Heart right ventricle (tissue), 16 donors: ENCODE results near the gene ZNF503. TPM values are rescaled to one million over a fixed set of nuclear protein-coding genes. Genes with fewer than 3 reads are reported as not detected.

Source experiments
- ATAC-seq, 8 donors: fragments of 200-7000 bp; cut with Tn5 transposase; one replicate each; pipeline ENCODE4 v1.9.1; 2020; ENCODE audit warnings: mild to moderate bottlenecking in 8 of 8, moderate library complexity in 8 of 8, moderate number of reproducible peaks in 1 of 8
- DNase-seq, 2 donors: peaks; one replicate each; pipeline ENCODE4 v3.0.0-alpha.2; 2020
- H3K27ac ChIP-seq, 10 donors: fragments of 200-600 bp; sonication (generic) in 2 of 10; one replicate each; pipeline versions ENCODE4 v1.5.0 to v1.8.0; 2020 to 2022; ENCODE audit warnings: mild to moderate bottlenecking in 3 of 10
- H3K27me3 ChIP-seq, 7 donors: fragments of 200-600 bp; one replicate each; pipeline ENCODE4 v1.8.0; 2021 to 2022; ENCODE audit warnings: mild to moderate bottlenecking in 2 of 7
- H3K36me3 ChIP-seq, 9 donors: fragments of 200-600 bp; sonication (generic) in 1 of 9; one replicate each; pipeline versions ENCODE4 v1.5.0 to v1.8.0; 2020 to 2022; ENCODE audit warnings: mild to moderate bottlenecking in 2 of 9
- H3K4me1 ChIP-seq, 9 donors: fragments of 200-600 bp; sonication (generic) in 1 of 9; one replicate each; pipeline versions ENCODE4 v1.5.0 to v1.8.0; 2020 to 2022; ENCODE audit warnings: mild to moderate bottlenecking in 4 of 9
- H3K4me3 ChIP-seq, 10 donors: fragments of 200-600 bp; sonication (generic) in 2 of 10; one replicate each; pipeline versions ENCODE4 v1.5.0 to v1.8.0; 2020 to 2022; ENCODE audit warnings: mild to moderate bottlenecking in 7 of 10, moderate library complexity in 2 of 10
- H3K9me3 ChIP-seq, 11 donors: fragments of 200-600 bp in 10 of 11; sonication (generic) in 2 of 11; one replicate each; pipeline versions ENCODE4 v1.5.0 to v1.8.0; 2013 to 2022; ENCODE audit warnings: mild to moderate bottlenecking in 2 of 11, control low read depth in 1 of 11, moderate library complexity in 1 of 11
- WGBS, 2 donors: extraction: QIAGEN DNeasy Blood & Tissue Kit; methylation state at CpG; one replicate each; pipeline ENCODE4 v1.1.7; 2013; ENCODE audit warnings: inconsistent platforms in 1 of 2; 5-methylcytosine and 5-hydroxymethylcytosine counted together
- intact Hi-C, 10 donors: fragments of 100-400 bp; cut with DNase I; formaldehyde crosslinking; loops; one replicate each; pipeline versions ENCODE4 v1.11.1 to v1.14.2; 2022
- polyA plus RNA-seq, 2 donors: library from polyadenylated mRNA; stranded (reverse); fragments of 200-250 nt; gene quantifications; one replicate each; pipeline ENCODE4 v1.2.3, GENCODE V29; 2013
- total RNA-seq, 10 donors: library from RNA; stranded (reverse); fragmentation: NEBNext Ultra II Directional in 3 of 10; extraction: Animal tissue kit (Norgen Biotek cat#: 25700) in 3 of 10; gene quantifications; one replicate each; pipeline versions ENCODE4 v1.2.1 to v1.2.4, GENCODE V29; 2021 to 2023
- TF ChIP-seq, protein P1 (sequence below), 9 donors: fragments of 200-600 bp; sonication (generic) in 2 of 9; IDR thresholded peaks; one replicate each; pipeline versions ENCODE4 v1.5.0 to v1.8.0; 2021 to 2022; ENCODE audit warnings: antibody characterized with exemption in 9 of 9, mild to moderate bottlenecking in 5 of 9, moderate library complexity in 1 of 9
- donor health status: Arrhythmogenic right ventricular cardiomyopathy.
- donor health status: ischemic (EF 13 %, LVEDD 7.1; RV severe dilation, severe dysfunction).
- donor health status: healthy with polysubstance abuse.
- donor health status: DM: no; HTN: yes; CAD: no.
- donor health status: DM: no; HTN: no; CAD: no.
- donor health status: ischemic (EF 25% LVEDD 6.9; RV normal size, moderate dysfunction).
- donor health status: ischemic (EF 25% LVEDD 5.7; RV mildly dilated, moderate dysfunction).
- donor health status: healthy.
- donor health status: DM: yes; HTN: yes; CAD: no.
- donor health status: Ischemic cardiomyopathy.
- donor health status: ischemic (EF 35%, LVEDD 5.7; RV mildly dilated, moderate dysfunction).
- donor health status: nonischemic (EF 11% LVEDD 7.7; RV severe dilation, severe dysfunction).
- donor health status: DM: yes; HTN: yes; CAD: no.
- donor health status: PGD.
- donor health status: ischemic (EF 29% LVEDD 5.4; RV normal size, mild dysfunction).
- donor health status: nonischemic (EF 23%, LVEDD 6.1; RV moderate dilation, normal function).

The ZNF503 gene
- total and polyA plus RNA-seq, 12 donors = 2.5 to 9.7 (median 4.5) TPM

DNA sequence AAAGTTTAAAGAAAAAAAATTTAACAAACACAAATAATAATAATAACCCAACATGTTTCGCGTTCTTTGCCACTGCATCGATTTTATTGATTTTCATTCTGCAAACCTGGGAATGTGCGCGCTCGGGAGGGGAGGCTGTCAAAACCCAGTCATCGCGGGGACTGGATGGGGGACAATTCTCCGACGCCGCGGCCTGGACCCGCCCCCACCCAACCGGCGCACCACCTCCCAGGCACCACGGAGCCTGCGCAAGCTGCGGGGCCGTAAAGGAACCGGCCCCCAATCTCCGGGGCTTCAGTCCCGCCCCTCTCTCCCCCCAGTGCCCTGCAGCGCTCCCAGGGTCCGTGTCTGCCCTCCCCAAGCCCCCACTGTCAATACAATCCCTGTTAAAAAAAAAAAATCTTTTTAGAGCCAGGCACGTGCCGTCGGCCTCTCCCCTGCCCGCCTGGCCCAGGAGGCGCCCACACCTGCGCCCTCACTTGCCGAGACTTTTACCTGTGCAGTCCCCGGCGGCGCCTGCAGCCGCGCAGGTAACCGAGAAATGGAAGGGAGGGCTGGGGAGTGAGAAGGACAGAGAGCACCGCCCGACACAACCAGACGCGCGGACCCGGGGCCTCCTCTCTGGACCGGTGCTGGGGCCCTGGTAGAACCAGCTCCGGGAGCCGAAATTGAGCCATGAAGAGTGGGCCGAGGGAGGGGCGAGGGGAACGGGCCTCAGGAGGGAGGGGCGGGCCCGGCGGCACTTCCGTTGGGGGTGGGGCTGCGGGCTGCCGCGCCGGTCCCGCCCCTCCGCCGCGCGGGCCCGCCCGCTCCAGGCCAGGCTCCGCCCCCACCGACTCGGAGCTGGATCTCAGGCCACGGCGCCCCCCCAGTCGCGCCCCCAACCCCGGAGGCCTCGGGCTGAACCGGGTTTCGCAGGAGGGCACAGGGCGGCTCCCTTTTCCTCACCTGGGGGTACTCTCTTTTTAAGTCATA, 7.6 kb upstream of the ZNF503 start:
- peak; percentile 85 to 93 (median 90) for ATAC-seq
- no peaks in the 10 kb centered on the region for H3K9me3 ChIP-seq
- peak overlapping the region; percentile 63 to 97 (median 82) for H3K4me3 ChIP-seq
- TF ChIP-seq, protein P1, sequence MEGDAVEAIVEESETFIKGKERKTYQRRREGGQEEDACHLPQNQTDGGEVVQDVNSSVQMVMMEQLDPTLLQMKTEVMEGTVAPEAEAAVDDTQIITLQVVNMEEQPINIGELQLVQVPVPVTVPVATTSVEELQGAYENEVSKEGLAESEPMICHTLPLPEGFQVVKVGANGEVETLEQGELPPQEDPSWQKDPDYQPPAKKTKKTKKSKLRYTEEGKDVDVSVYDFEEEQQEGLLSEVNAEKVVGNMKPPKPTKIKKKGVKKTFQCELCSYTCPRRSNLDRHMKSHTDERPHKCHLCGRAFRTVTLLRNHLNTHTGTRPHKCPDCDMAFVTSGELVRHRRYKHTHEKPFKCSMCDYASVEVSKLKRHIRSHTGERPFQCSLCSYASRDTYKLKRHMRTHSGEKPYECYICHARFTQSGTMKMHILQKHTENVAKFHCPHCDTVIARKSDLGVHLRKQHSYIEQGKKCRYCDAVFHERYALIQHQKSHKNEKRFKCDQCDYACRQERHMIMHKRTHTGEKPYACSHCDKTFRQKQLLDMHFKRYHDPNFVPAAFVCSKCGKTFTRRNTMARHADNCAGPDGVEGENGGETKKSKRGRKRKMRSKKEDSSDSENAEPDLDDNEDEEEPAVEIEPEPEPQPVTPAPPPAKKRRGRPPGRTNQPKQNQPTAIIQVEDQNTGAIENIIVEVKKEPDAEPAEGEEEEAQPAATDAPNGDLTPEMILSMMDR (IDR thresholded peaks at IDR 0.05) = no peak
- intact Hi-C loops = loop anchor here in 6 of 10 donors (10.0 kb wide), 12 partner anchors 136 to 1596 kb away; no protein-coding TSS in a partner anchor
- peaks cover 0 to 67% (median 22%) of the 10 kb centered on the region in 7 donors for H3K27me3 ChIP-seq
- H3K27ac ChIP-seq = peak overlapping the region; percentile 76 to 96 (median 91)
- DNase-seq = peak; percentile 78 to 81
- WGBS, 2 donors = 1% methylated on average over 72 to 76 of the region's 76 CpGs
- H3K36me3 ChIP-seq = no peaks in the 10 kb centered on the region
- peaks cover 4 to 59% (median 43%) of the 10 kb centered on the region in 9 donors for H3K4me1 ChIP-seq

DNA sequence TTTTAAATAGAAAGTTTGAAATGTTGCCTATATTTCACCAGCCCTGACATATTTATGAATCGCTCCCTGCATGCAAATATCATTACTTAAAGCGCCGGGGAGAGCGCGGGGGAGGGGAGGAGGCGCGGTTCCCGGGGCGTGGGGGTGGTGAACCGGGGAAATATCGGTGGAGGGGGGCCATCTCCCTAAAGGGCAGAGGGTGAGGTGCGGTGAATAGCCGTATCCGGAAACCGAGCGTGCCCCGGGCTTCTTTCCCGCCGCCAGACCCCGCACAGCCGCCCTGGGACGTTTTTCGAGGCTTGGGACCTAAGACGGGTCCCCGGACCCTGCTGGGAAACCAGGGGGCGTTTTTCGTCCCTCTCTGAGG, 6.9 kb upstream of the ZNF503 start:
- ATAC-seq (peak in 4 of 8 donors; percentile 7 to 30 (median 25)), DNase-seq (peak; percentile 17 to 30)
- TF ChIP-seq, protein P1 (IDR thresholded peaks at IDR 0.05) = no peak
- intact Hi-C loops = loop anchor here in 6 of 10 donors (10.0 kb wide), 12 partner anchors 136 to 1596 kb away; no protein-coding TSS in a partner anchor
- WGBS, 2 donors = 2% methylated on average over 27 of the region's 27 CpGs
- H3K4me1 ChIP-seq = peaks cover 4 to 66% (median 45%) of the 10 kb centered on the region in 9 donors
- peak overlapping the region; percentile 63 to 97 (median 82) for H3K4me3 ChIP-seq
- H3K27me3 ChIP-seq = peaks cover 0 to 74% (median 24%) of the 10 kb centered on the region in 7 donors
- peak overlapping the region; percentile 76 to 96 (median 91) for H3K27ac ChIP-seq
- no peaks in the 10 kb centered on the region for H3K36me3 ChIP-seq
- no peaks in the 10 kb centered on the region for H3K9me3 ChIP-seq

DNA sequence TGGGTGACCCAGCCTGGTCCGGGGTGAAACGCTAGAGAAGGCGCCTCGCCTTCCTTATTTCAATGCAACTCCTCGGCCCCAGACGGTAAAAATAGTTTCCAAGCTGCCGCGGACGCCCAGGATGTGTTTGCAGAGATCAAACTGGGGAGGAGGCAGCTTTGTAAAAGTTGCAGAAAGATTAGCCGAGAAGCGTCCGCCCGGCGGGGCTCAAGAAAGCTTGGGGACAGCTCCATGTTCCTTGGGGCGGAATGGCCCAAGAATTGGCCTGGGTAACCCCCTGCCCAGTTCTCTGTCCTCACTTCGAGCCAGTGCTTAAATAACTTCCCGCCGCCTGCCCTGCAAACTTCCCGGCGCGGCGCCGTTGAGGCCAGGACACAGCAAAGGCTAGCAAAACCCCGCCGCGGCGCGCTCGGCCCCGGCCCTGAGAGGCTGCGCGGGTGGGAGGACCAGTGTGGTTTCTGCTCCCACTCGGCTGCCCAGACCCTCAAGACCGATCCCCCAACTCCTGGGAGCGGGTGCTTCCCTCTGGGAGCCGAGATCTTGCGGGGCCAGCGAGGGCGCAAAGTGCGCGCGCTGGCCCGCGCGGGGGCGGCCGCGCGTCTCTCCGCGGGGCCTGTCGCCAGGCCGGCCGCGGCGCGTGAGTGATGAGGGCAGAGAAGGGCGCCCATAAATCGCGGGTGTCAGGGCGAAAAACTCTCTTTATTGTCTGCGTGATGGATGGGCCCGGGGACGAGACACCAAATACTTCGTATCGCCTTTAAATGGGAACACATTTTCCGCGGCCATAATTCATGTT, 6.3 kb upstream of the ZNF503 start:
- WGBS, 2 donors = 5% methylated on average over 67 to 68 of the region's 68 CpGs
- peaks cover 0 to 80% (median 24%) of the 10 kb centered on the region in 7 donors for H3K27me3 ChIP-seq
- intact Hi-C loops = loop anchor here in 6 of 10 donors (10.0 kb wide), 12 partner anchors 137 to 1597 kb away; no protein-coding TSS in a partner anchor
- H3K36me3 ChIP-seq = no peaks in the 10 kb centered on the region
- H3K27ac ChIP-seq = peak overlapping the region; percentile 1 to 96 (median 91)
- H3K9me3 ChIP-seq = no peaks in the 10 kb centered on the region
- ATAC-seq (peak in 7 of 8 donors; percentile 18 to 50 (median 32)), DNase-seq (peak; percentile 44 to 60)
- TF ChIP-seq, protein P1 (IDR thresholded peaks at IDR 0.05) = peak in 4 of 9 donors; percentile 11 to 43 (median 21)
- H3K4me1 ChIP-seq = peaks cover 4 to 72% (median 51%) of the 10 kb centered on the region in 9 donors
- H3K4me3 ChIP-seq = peak overlapping the region; percentile 63 to 97 (median 82)
